Lung (tissue), 12 donors: ENCODE results near the gene LARGE1. TPM values are rescaled to one million over a fixed set of nuclear protein-coding genes. Genes with fewer than 3 reads are reported as not detected.

ENCODE experiments used
- ATAC-seq: fragments of 200-7000 bp; cut with Tn5 transposase; one replicate; pipeline ENCODE4 v1.9.1; 2020; ENCODE audit warnings: moderate number of reproducible peaks; ENCODE audit not compliant: insufficient read depth, low FRiP score
- DNase-seq, 3 donors: peaks; one replicate each; pipeline ENCODE4 v3.0.0-alpha.2; 2013 to 2017
- H3K27ac ChIP-seq, 2 donors: one replicate each; pipeline ENCODE4 v1.5.1; 2013; ENCODE audit warnings: mild to moderate bottlenecking in 2 of 2, moderate library complexity in 2 of 2, control low read depth in 1 of 2, inconsistent platforms in 1 of 2, low read depth in 1 of 2, low read length in 1 of 2
- H3K27me3 ChIP-seq, 3 donors: one replicate each; pipeline ENCODE4 v1.5.1; 2013; ENCODE audit warnings: low read length in 2 of 3; ENCODE audit not compliant: control insufficient read depth in 3 of 3, insufficient read depth in 3 of 3
- H3K36me3 ChIP-seq, 4 donors: one replicate each; pipeline ENCODE4 v1.5.1; 2013; ENCODE audit warnings: low read length in 4 of 4, mild to moderate bottlenecking in 1 of 4, moderate library complexity in 1 of 4; ENCODE audit not compliant: control insufficient read depth in 4 of 4, insufficient read depth in 4 of 4
- H3K4me1 ChIP-seq, 5 donors: one replicate each; pipeline ENCODE4 v1.5.1; 2013; ENCODE audit warnings: low read length in 5 of 5, mild to moderate bottlenecking in 2 of 5, moderate library complexity in 1 of 5; ENCODE audit not compliant: control insufficient read depth in 5 of 5, insufficient read depth in 5 of 5
- H3K4me3 ChIP-seq: one replicate; pipeline ENCODE4 v1.5.1; 2013; ENCODE audit warnings: mild to moderate bottlenecking, control low read depth, moderate library complexity
- H3K9ac ChIP-seq, 2 donors: one replicate each; pipeline ENCODE4 v1.5.1; 2013; ENCODE audit warnings: low read length in 2 of 2, control low read depth in 1 of 2; ENCODE audit not compliant: insufficient read depth in 1 of 2
- H3K9me3 ChIP-seq, 4 donors: one replicate each; pipeline ENCODE4 v1.5.1; 2013; ENCODE audit warnings: low read length in 3 of 4, mild to moderate bottlenecking in 1 of 4, moderate library complexity in 1 of 4; ENCODE audit not compliant: control insufficient read depth in 4 of 4, insufficient read depth in 3 of 4
- WGBS, 2 donors: extraction: QIAGEN DNeasy Blood & Tissue Kit; methylation state at CpG; one replicate each; pipeline ENCODE4 v1.1.7; 2013; 5-methylcytosine and 5-hydroxymethylcytosine counted together
- polyA plus RNA-seq, 2 donors: library from polyadenylated mRNA; stranded (reverse); fragments of 200-250 nt; gene quantifications; one replicate each; pipeline ENCODE4 v1.2.1, GENCODE V29; 2013
- total RNA-seq, 2 donors: library from RNA; depleted of rRNA in 1 of 2; stranded (reverse); fragments of >200 nt in 1 of 2; gene quantifications; one replicate each; pipeline ENCODE4 v1.2.1, GENCODE V29; 2014 to 2021
- TF ChIP-seq, protein P1 (sequence below): IDR thresholded peaks from 2 replicates; pipeline ENCODE4 v1.5.1; 2012; ENCODE audit warnings: mild to moderate bottlenecking; ENCODE audit errors: control extremely low read depth, extremely low read depth
- donor health status: control.
- donor health status: control.
- donor health status: Bipolar disorder and iron deficiency.
- donor health status: healthy.
- donor health status: DM: yes; HTN: yes; CAD: no.

Gene LARGE1
- total and polyA plus RNA-seq, 4 donors: 2.9 to 41.1 (median 15.4) TPM

DNA sequence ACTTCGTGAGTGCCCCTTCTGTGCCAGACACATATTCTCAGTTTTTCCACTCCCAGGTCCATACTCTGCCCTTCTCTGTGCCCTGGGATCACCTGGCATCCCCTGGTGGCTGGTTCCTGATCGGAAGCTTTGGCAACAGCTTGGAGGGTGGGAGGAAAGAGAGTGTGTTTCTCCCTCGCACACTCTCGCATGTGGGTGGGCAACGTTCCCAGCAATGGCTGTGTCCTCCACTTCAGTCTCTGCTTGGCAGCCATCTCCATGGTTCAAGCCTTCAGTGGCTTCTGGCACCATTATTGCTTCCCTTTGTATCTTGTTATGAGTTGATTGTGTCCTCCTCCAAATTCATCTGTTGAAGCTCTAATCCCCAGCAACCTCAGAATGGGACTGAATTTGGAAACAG, 519.4 kb downstream of the LARGE1 start:
- no peaks in the 10 kb centered on the region for H3K27me3 ChIP-seq
- TF ChIP-seq, protein P1, sequence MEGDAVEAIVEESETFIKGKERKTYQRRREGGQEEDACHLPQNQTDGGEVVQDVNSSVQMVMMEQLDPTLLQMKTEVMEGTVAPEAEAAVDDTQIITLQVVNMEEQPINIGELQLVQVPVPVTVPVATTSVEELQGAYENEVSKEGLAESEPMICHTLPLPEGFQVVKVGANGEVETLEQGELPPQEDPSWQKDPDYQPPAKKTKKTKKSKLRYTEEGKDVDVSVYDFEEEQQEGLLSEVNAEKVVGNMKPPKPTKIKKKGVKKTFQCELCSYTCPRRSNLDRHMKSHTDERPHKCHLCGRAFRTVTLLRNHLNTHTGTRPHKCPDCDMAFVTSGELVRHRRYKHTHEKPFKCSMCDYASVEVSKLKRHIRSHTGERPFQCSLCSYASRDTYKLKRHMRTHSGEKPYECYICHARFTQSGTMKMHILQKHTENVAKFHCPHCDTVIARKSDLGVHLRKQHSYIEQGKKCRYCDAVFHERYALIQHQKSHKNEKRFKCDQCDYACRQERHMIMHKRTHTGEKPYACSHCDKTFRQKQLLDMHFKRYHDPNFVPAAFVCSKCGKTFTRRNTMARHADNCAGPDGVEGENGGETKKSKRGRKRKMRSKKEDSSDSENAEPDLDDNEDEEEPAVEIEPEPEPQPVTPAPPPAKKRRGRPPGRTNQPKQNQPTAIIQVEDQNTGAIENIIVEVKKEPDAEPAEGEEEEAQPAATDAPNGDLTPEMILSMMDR: no peak
- no peak for ATAC-seq
- H3K4me1 ChIP-seq: peaks cover 0 to 8% (median 7%) of the 10 kb centered on the region in 5 donors
- no peaks in the 10 kb centered on the region for H3K9me3 ChIP-seq
- H3K36me3 ChIP-seq: no peaks in the 10 kb centered on the region
- no peak overlapping the region for H3K9ac ChIP-seq
- H3K4me3 ChIP-seq: no peak overlapping the region
- 78 to 79% methylated on average over 5 of the region's 5 CpGs for WGBS, 2 donors
- H3K27ac ChIP-seq: no peak overlapping the region
- DNase-seq: no peak

DNA sequence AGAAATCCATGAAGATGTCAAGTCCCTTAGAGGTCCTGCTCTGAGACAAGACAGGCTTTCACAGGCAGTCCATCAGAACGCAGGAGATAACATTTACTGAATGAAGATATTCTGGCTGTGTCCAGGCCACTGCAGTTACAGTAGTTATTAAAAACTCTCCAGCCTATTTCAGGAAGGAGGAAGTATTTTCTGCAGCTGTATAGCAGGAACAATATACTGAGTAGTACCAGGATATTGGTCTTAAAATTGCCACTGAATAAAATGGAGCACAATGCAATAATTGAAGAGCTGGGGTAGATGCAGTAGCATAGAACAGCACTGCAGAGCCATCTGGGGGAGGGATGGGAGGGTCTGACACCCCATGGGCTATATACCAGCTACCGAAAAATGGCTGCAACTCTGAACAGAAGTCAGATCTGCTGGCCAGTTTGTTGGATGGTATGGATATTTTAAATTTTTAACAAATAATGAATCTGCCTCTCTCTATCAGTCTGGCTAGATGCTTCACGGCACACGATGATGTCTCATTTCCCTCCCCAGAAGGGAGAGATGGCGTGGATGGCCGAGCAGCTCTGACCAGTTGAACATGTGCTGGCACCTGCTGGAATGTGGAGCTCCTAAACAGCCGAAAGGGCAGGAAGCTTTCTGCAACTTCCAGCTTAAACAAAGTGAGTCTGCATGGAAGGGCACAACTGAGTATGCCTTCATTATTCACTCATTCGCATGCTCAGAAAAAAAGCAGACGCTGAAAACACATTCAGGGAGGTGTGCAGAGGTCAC, 520.0 kb downstream of the LARGE1 start:
- ATAC-seq (no peak), DNase-seq (no peak)
- Histone ChIP-seq H3K4me1 (peaks cover 0 to 8% (median 5%) of the 10 kb centered on the region in 5 donors), H3K27ac (no peak overlapping the region), H3K9me3 (no peaks in the 10 kb centered on the region), H3K4me3 (no peak overlapping the region), H3K27me3 (no peaks in the 10 kb centered on the region), H3K9ac (no peak overlapping the region), H3K36me3 (no peaks in the 10 kb centered on the region)
- 86 to 88% methylated on average over 9 of the region's 9 CpGs for WGBS, 2 donors
- TF ChIP-seq, protein P1: no peak

DNA sequence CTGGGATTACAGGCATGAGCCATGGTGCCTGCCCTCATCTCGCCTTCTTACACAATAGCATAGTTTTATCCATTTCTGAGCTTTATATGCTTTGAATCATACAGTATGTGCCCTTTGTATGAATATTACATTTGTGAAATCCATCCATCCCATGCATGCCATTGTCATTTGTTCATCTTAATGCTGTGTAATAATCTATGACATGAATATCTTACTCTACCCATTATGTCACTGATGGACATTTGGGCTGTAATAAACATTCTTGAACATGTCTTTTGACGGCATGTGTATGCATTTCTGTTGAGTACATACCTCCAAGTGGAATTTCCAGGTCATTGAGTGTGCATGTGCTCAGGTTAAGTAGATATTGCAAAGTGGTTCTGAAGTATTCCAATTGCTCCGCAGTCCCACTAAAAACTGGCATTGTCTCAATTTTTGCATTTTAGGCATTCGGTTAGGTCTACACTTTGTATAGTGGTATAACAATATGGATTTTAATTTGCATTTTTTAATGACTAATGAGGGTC, 522.8 kb downstream of the LARGE1 start:
- DNase-seq (peak; percentile 19 to 75 (median 50)), ATAC-seq (no peak)
- H3K27me3 ChIP-seq: no peaks in the 10 kb centered on the region

More for the DNA sequence above, 522.8 kb downstream of the LARGE1 start:
- Histone ChIP-seq H3K4me1 (peaks cover 0 to 8% (median 0%) of the 10 kb centered on the region in 5 donors), H3K9ac (no peak overlapping the region), H3K9me3 (no peaks in the 10 kb centered on the region), H3K36me3 (no peaks in the 10 kb centered on the region), H3K27ac (no peak overlapping the region), H3K4me3 (no peak overlapping the region)
- TF ChIP-seq, protein P1: no peak
- 78 to 83% methylated on average over 4 of the region's 4 CpGs for WGBS, 2 donors
